CD4-positive, CD25-positive, alpha-beta regulatory T cell (primary cell): ENCODE data around the gene XRCC2. TPM values are rescaled to one million over a fixed set of nuclear protein-coding genes. Genes with fewer than 3 reads are reported as not detected.

Source experiments
- ATAC-seq, 2 donors: fragments of 150-1000 bp; cut with Tn5 transposase; one replicate each; pipeline ENCODE4 v1.10.0; 2021; ENCODE audit warnings: low read depth in 2 of 2, moderate number of reproducible peaks in 2 of 2, moderate library complexity in 1 of 2
- DNase-seq, 3 donors: peaks; one replicate each; pipeline versions ENCODE4 v3.0.0 to v3.0.0-alpha.2; 2012 to 2022; ENCODE audit warnings: mixed read lengths in 1 of 3
- H3K27ac ChIP-seq: one replicate; pipeline ENCODE4 v1.7.0; 2013; ENCODE audit warnings: mild to moderate bottlenecking, low read length; ENCODE audit not compliant: insufficient read depth, poor library complexity, severe bottlenecking
- H3K27me3 ChIP-seq: one replicate; pipeline ENCODE4 v1.7.0; 2013; ENCODE audit warnings: low read length; ENCODE audit not compliant: control insufficient read depth, insufficient read depth
- H3K36me3 ChIP-seq: one replicate; pipeline ENCODE4 v1.7.0; 2013; ENCODE audit warnings: mild to moderate bottlenecking, low read length, moderate library complexity; ENCODE audit not compliant: control insufficient read depth, insufficient read depth
- H3K4me1 ChIP-seq: 2 replicates; pipeline ENCODE4 v1.7.0; 2013; ENCODE audit warnings: mild to moderate bottlenecking, low read length; ENCODE audit not compliant: insufficient read depth, control insufficient read depth, poor library complexity, severe bottlenecking
- H3K4me3 ChIP-seq: one replicate; pipeline ENCODE4 v1.7.0; 2013; ENCODE audit warnings: low read depth, mild to moderate bottlenecking, low read length, moderate library complexity
- H3K9me3 ChIP-seq, 2 experiments: 1 replicate in 1 of 2; 2 replicates in 1 of 2; pipeline ENCODE4 v1.7.0; 2013; ENCODE audit warnings: low read length in 2 of 2, mild to moderate bottlenecking in 1 of 2, moderate library complexity in 1 of 2; ENCODE audit not compliant: control insufficient read depth in 2 of 2
- H3K27ac Mint-ChIP-seq, 3 donors: one replicate each; pipeline ENCODE4 v1.8.0; 2020 to 2022; ENCODE audit warnings: mild to moderate bottlenecking in 3 of 3, mixed read lengths in 3 of 3, moderate library complexity in 2 of 3
- H3K27me3 Mint-ChIP-seq: one replicate; pipeline ENCODE4 v1.8.0; 2022; ENCODE audit warnings: mild to moderate bottlenecking, mixed read lengths
- H3K36me3 Mint-ChIP-seq: one replicate; pipeline ENCODE4 v1.8.0; 2020; ENCODE audit warnings: mixed read lengths
- H3K4me1 Mint-ChIP-seq, 4 donors: one replicate each; pipeline ENCODE4 v1.8.0; 2020 to 2022; ENCODE audit warnings: mixed read lengths in 4 of 4, mild to moderate bottlenecking in 1 of 4
- H3K4me3 Mint-ChIP-seq, 4 donors: one replicate each; pipeline ENCODE4 v1.8.0; 2020 to 2022; ENCODE audit warnings: mild to moderate bottlenecking in 4 of 4, mixed read lengths in 4 of 4, moderate library complexity in 3 of 4
- H3K9me3 Mint-ChIP-seq, 7 donors: one replicate each; pipeline ENCODE4 v1.8.0; 2020 to 2022; ENCODE audit warnings: mixed read lengths in 7 of 7, mild to moderate bottlenecking in 3 of 7, moderate library complexity in 2 of 7
- polyA plus RNA-seq, 4 donors: library from polyadenylated mRNA; unstranded; fragments of 300-500 nt; fragmentation: Illumina TruSeq; gene quantifications; one replicate each; pipeline ENCODE4 v1.2.3, GENCODE V29; 2021
- total RNA-seq: library from RNA; stranded (reverse); gene quantifications from one replicate; pipeline ENCODE4 v1.2.3, GENCODE V29; 2022

The XRCC2 gene
- total and polyA plus RNA-seq, 5 donors from 2014 or later = 0.12 to 1.1 (median 0.36) TPM

DNA sequence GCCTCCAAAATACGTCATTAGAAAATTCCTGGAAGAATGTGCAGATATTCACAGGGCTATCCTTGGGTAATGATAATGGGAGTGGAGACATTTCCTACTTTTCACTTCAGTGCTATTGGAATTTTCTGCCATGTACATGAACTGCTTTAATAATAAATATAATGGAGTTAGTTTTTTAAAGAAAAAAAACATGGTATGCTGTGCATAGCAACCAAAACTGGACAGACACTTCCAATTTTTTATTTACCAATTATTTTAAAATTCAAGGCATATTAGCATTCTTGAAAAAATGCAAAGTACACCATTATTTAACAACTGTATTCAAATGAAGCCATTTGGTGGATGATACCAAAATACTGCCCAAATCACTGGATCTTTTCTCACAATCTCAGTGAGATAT lies 3.3 kb downstream of the XRCC2 start:
- Histone ChIP-seq H3K36me3 (no peaks in the 10 kb centered on the region), H3K4me3 (no peak overlapping the region), H3K27ac (no peak overlapping the region), H3K4me1 (peaks cover 8% of the 10 kb centered on the region), H3K27me3 (no peaks in the 10 kb centered on the region), H3K9me3 (no peaks in the 10 kb centered on the region)
- no peaks in the 10 kb centered on the region for H3K36me3 Mint-ChIP-seq
- no peaks in the 10 kb centered on the region for H3K9me3 Mint-ChIP-seq
- H3K27ac Mint-ChIP-seq = no peak overlapping the region
- peaks cover 5% of the 10 kb centered on the region for H3K27me3 Mint-ChIP-seq
- DNase-seq (no peak), ATAC-seq (no peak)
- H3K4me3 Mint-ChIP-seq = no peak overlapping the region
- H3K4me1 Mint-ChIP-seq = peaks cover 13 to 28% (median 15%) of the 10 kb centered on the region in 4 donors

GRCh38 chr7:152669758-152670157 lies 6.2 kb downstream of the XRCC2 start:
- H3K36me3 Mint-ChIP-seq = no peaks in the 10 kb centered on the region
- Histone ChIP-seq H3K9me3 (no peaks in the 10 kb centered on the region), H3K27me3 (no peaks in the 10 kb centered on the region), H3K36me3 (no peaks in the 10 kb centered on the region), H3K4me1 (no peaks in the 10 kb centered on the region), H3K4me3 (no peak overlapping the region), H3K27ac (no peak overlapping the region)
- H3K4me1 Mint-ChIP-seq = peaks cover 4 to 15% (median 5%) of the 10 kb centered on the region in 4 donors
- H3K9me3 Mint-ChIP-seq = no peaks in the 10 kb centered on the region
- DNase-seq (no peak), ATAC-seq (no peak)
- no peaks in the 10 kb centered on the region for H3K27me3 Mint-ChIP-seq
- no peak overlapping the region for H3K4me3 Mint-ChIP-seq
- no peak overlapping the region for H3K27ac Mint-ChIP-seq

- no peak for ATAC-seq
- H3K27me3 Mint-ChIP-seq = no peaks in the 10 kb centered on the region
- no peak overlapping the region for H3K27ac Mint-ChIP-seq
- H3K36me3 Mint-ChIP-seq = no peaks in the 10 kb centered on the region
- Histone ChIP-seq H3K36me3 (no peaks in the 10 kb centered on the region), H3K4me3 (no peak overlapping the region), H3K9me3 (no peaks in the 10 kb centered on the region), H3K4me1 (no peaks in the 10 kb centered on the region), H3K27me3 (no peaks in the 10 kb centered on the region), H3K27ac (no peak overlapping the region)
- no peak for DNase-seq
- no peak overlapping the region for H3K4me3 Mint-ChIP-seq
- peaks cover 4 to 15% (median 5%) of the 10 kb centered on the region in 4 donors for H3K4me1 Mint-ChIP-seq
- H3K9me3 Mint-ChIP-seq = no peaks in the 10 kb centered on the region
These were observed 7.0 kb downstream of the XRCC2 start for GRCh38 chr7:152668975-152669374.

DNA sequence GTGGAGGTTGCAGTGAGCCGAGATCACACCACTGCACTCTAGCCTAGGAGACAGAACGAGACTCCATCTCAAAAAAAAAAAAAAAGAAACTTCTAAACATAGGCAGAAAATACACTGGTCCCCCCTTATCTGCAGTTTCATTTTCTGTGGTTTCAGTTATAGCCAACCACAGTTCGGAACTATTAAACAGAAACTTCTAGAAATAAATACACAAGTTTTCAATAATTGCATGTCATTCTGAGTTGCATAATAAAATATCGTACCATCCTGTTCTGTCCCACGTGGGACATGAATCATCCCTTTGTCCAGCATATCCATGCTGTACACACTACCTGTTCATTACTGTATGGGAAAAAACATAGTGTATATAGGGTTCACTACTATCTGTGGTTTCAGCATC lies 8.0 kb downstream of the XRCC2 start:
- no peaks in the 10 kb centered on the region for H3K27me3 Mint-ChIP-seq
- H3K9me3 Mint-ChIP-seq = no peaks in the 10 kb centered on the region
- no peaks in the 10 kb centered on the region for H3K9me3 ChIP-seq

DNA sequence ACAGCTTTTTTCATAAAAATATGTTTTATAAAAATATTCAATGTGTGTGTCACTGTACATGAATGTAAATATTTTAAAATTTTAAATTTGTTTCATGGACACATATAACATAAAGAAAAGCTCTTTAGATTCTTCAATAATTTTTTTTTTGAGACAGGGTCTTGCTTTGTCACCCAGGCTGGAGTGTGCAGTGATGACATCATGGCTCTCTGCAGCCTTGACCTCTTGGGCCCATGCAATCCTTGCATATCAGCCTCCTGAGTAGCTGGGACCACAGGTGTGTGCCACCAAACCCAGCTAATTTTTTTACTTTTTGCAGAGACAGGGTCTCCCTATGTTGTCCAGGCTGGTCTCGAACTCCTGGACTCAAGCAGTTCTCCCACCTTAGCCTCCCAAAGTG lies 9.9 kb downstream of the XRCC2 start:
- DNase-seq = no peak
- Histone ChIP-seq H3K4me1 (no peaks in the 10 kb centered on the region), H3K36me3 (no peaks in the 10 kb centered on the region), H3K27me3 (no peaks in the 10 kb centered on the region), H3K27ac (no peak overlapping the region), H3K4me3 (no peak overlapping the region), H3K9me3 (no peaks in the 10 kb centered on the region)
- H3K9me3 Mint-ChIP-seq = no peaks in the 10 kb centered on the region
- no peaks in the 10 kb centered on the region for H3K27me3 Mint-ChIP-seq
- no peaks in the 10 kb centered on the region for H3K36me3 Mint-ChIP-seq
- ATAC-seq = no peak
- no peak overlapping the region for H3K27ac Mint-ChIP-seq
- no peak overlapping the region for H3K4me3 Mint-ChIP-seq
- peaks cover 5 to 15% (median 6%) of the 10 kb centered on the region in 4 donors for H3K4me1 Mint-ChIP-seq

More for the DNA sequence above, 8.0 kb downstream of the XRCC2 start:
- no peak for DNase-seq
- Mint-ChIP-seq H3K36me3 (no peaks in the 10 kb centered on the region), H3K4me3 (no peak overlapping the region), H3K4me1 (peaks cover 4 to 15% (median 5%) of the 10 kb centered on the region in 4 donors), H3K27ac (peak overlapping the region in 2 of 3 donors; percentile 49 to 57)
- H3K27me3 ChIP-seq = no peaks in the 10 kb centered on the region
- no peak for ATAC-seq
- no peaks in the 10 kb centered on the region for H3K36me3 ChIP-seq
- H3K4me1 ChIP-seq = no peaks in the 10 kb centered on the region
- peak overlapping the region; percentile 30 for H3K4me3 ChIP-seq
- H3K27ac ChIP-seq = no peak overlapping the region

DNA sequence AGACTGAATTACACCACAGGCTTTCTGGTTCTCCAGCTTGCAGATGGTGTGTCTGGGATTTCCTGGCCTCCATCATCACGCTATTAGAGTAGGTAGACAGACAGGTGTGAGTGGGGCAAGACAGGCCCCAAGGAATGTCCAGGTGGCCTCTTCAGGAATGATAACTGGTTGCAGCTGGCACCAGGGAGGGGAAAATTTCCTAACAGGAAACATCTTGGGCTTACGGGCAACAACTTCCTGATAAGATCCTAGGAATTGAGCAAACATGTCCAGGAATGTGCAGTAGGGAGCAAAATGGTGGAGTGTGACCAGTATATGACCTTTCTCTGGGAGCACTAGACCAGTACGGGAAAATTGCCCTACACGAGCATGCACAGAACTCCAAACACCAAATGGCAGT lies 11.3 kb downstream of the XRCC2 start:
- no peaks in the 10 kb centered on the region for H3K9me3 Mint-ChIP-seq
- H3K4me3 ChIP-seq = no peak overlapping the region
- H3K9me3 ChIP-seq = no peaks in the 10 kb centered on the region
- H3K27ac ChIP-seq = no peak overlapping the region
- H3K27me3 Mint-ChIP-seq = no peaks in the 10 kb centered on the region
- no peak overlapping the region for H3K4me3 Mint-ChIP-seq
- no peaks in the 10 kb centered on the region for H3K4me1 ChIP-seq
- H3K36me3 Mint-ChIP-seq = no peaks in the 10 kb centered on the region
- H3K36me3 ChIP-seq = no peaks in the 10 kb centered on the region
- no peaks in the 10 kb centered on the region for H3K27me3 ChIP-seq
- no peak overlapping the region for H3K27ac Mint-ChIP-seq
- peaks cover 5 to 10% (median 6%) of the 10 kb centered on the region in 4 donors for H3K4me1 Mint-ChIP-seq
- no peak for ATAC-seq
- DNase-seq = no peak

- ATAC-seq (no peak), DNase-seq (no peak)
- no peaks in the 10 kb centered on the region for H3K9me3 Mint-ChIP-seq
- Histone ChIP-seq H3K27ac (no peak overlapping the region), H3K9me3 (no peaks in the 10 kb centered on the region), H3K4me3 (no peak overlapping the region), H3K27me3 (no peaks in the 10 kb centered on the region), H3K36me3 (no peaks in the 10 kb centered on the region), H3K4me1 (no peaks in the 10 kb centered on the region)
- no peak overlapping the region for H3K27ac Mint-ChIP-seq
- H3K27me3 Mint-ChIP-seq = no peaks in the 10 kb centered on the region
- H3K4me3 Mint-ChIP-seq = no peak overlapping the region
- H3K4me1 Mint-ChIP-seq = peaks cover 5 to 10% (median 6%) of the 10 kb centered on the region in 4 donors
- no peaks in the 10 kb centered on the region for H3K36me3 Mint-ChIP-seq
These were observed 12.0 kb downstream of the XRCC2 start for GRCh38 chr7:152663931-152664330.

- Mint-ChIP-seq H3K36me3 (no peaks in the 10 kb centered on the region), H3K4me3 (no peak overlapping the region), H3K9me3 (no peaks in the 10 kb centered on the region), H3K27me3 (no peaks in the 10 kb centered on the region), H3K4me1 (peaks cover 4 to 6% (median 4%) of the 10 kb centered on the region in 4 donors), H3K27ac (no peak overlapping the region)
- Histone ChIP-seq H3K27me3 (no peaks in the 10 kb centered on the region), H3K27ac (no peak overlapping the region), H3K9me3 (no peaks in the 10 kb centered on the region), H3K36me3 (no peaks in the 10 kb centered on the region), H3K4me3 (no peak overlapping the region), H3K4me1 (no peaks in the 10 kb centered on the region)
- no peak for DNase-seq
- ATAC-seq = no peak
These were observed 12.7 kb downstream of the XRCC2 start for GRCh38 chr7:152663148-152663740.
